Thyroid gland (tissue), 4 donors: Measurements from ENCODE around the gene TRPV3. TPM values are rescaled to one million over a fixed set of nuclear protein-coding genes. Genes with fewer than 3 reads are reported as not detected.
"Not testable (repeated sequence)": the region's sequence is repeated elsewhere in the genome, so short reads cannot be mapped to it uniquely, and the experiment has no call there.

Experiments
- DNase-seq, 2 donors: peaks; one replicate each; pipeline ENCODE4 v3.0.0-alpha.2; 2019
- H3K27ac ChIP-seq, 3 donors: fragments of 200-600 bp; sonication (generic); 1 replicate in 2 of 3; 2 replicates in 1 of 3; pipeline ENCODE4 v1.5.1; 2016 to 2019; ENCODE audit warnings: mild to moderate bottlenecking in 1 of 3, moderate library complexity in 1 of 3
- H3K27me3 ChIP-seq: fragments of 200-600 bp; sonication (generic); one replicate; pipeline ENCODE4 v1.5.1; 2019
- H3K36me3 ChIP-seq, 2 donors: fragments of 200-600 bp; sonication (generic); one replicate each; pipeline ENCODE4 v1.5.1; 2016 to 2019
- H3K4me1 ChIP-seq, 2 donors: fragments of 200-600 bp; sonication (generic); one replicate each; pipeline ENCODE4 v1.5.1; 2017 to 2019
- H3K4me3 ChIP-seq, 3 donors: fragments of 200-600 bp; sonication (generic); replicated peaks in 1 of 3; 1 replicate in 2 of 3; 2 replicates in 1 of 3; pipeline ENCODE4 v1.5.1; 2016; ENCODE audit warnings: mild to moderate bottlenecking in 1 of 3
- H3K9me3 ChIP-seq: fragments of 200-600 bp; sonication (generic); one replicate; pipeline ENCODE4 v1.5.1; 2017
- POLR2A ChIP-seq, 2 donors: fragments of 450-650 bp; IDR thresholded peaks; one replicate each; pipeline ENCODE4 v1.6.1; 2017; ENCODE audit warnings: antibody characterized with exemption in 2 of 2, mild to moderate bottlenecking in 2 of 2, moderate library complexity in 1 of 2
- WGBS, 2 donors: methylation state at CpG; one replicate each; pipeline ENCODE4 v1.1.5; 2017; 5-methylcytosine and 5-hydroxymethylcytosine counted together
- intact Hi-C: fragments of 100-400 bp; cut with DNase I; formaldehyde crosslinking; loops from one replicate; pipeline ENCODE4 v1.15.1; 2023
- total RNA-seq, 4 donors: library from RNA; depleted of rRNA; stranded (reverse); fragments of >200 nt; gene quantifications; one replicate each; pipeline ENCODE4 v1.2.3, GENCODE V29; 2016
- TF ChIP-seq, protein P1 (sequence below), 6 experiments: fragments of 200-600 bp in 3 of 6; fragments of 450-650 bp in 3 of 6; sonication (generic) in 3 of 6; IDR thresholded peaks; one replicate each; pipeline ENCODE4 v1.5.1; 2016 to 2019; ENCODE audit warnings: antibody characterized with exemption in 6 of 6, mild to moderate bottlenecking in 2 of 6, inconsistent platforms in 1 of 6, moderate library complexity in 1 of 6

The TRPV3 gene
- total RNA-seq, 4 donors from 2014 or later, result 0.11 to 1.2 (median 1.0) TPM

DNA sequence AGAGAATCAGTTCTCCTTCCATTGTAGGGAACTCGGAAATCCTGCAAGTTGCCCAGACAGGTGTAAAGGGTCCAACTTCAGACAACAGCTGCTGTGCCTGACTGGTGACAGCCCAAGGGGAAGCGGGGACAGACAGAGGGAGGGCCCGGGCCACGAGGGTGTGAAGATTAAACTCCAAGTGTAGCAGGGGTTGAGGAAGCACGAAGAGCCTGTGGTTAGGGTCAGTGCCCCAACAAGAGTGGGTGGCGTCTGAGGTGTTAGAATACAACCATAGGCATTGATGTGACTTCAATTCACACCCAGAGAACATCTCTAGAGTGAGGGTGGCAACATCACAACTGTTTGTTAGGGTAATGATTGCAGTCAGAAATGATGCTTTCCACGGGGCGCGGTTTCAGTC is 42.7 kb downstream of the TRPV3 start:
- no peak for DNase-seq
- Histone ChIP-seq H3K4me1 (peaks cover 4 to 6% of the 10 kb centered on the region in 2 donors), H3K4me3 (no peak overlapping the region), H3K27me3 (no peaks in the 10 kb centered on the region), H3K27ac (no peak overlapping the region), H3K36me3 (no peaks in the 10 kb centered on the region), H3K9me3 (no peaks in the 10 kb centered on the region)
- intact Hi-C loops, result no loop called here
- TF ChIP-seq, protein P1, sequence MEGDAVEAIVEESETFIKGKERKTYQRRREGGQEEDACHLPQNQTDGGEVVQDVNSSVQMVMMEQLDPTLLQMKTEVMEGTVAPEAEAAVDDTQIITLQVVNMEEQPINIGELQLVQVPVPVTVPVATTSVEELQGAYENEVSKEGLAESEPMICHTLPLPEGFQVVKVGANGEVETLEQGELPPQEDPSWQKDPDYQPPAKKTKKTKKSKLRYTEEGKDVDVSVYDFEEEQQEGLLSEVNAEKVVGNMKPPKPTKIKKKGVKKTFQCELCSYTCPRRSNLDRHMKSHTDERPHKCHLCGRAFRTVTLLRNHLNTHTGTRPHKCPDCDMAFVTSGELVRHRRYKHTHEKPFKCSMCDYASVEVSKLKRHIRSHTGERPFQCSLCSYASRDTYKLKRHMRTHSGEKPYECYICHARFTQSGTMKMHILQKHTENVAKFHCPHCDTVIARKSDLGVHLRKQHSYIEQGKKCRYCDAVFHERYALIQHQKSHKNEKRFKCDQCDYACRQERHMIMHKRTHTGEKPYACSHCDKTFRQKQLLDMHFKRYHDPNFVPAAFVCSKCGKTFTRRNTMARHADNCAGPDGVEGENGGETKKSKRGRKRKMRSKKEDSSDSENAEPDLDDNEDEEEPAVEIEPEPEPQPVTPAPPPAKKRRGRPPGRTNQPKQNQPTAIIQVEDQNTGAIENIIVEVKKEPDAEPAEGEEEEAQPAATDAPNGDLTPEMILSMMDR (IDR thresholded peaks at IDR 0.05), result no peak
- TF ChIP-seq POLR2A (IDR thresholded peaks at IDR 0.05), result no peak
- 73 to 82% methylated on average over 9 of the region's 9 CpGs for WGBS, 2 donors

DNA sequence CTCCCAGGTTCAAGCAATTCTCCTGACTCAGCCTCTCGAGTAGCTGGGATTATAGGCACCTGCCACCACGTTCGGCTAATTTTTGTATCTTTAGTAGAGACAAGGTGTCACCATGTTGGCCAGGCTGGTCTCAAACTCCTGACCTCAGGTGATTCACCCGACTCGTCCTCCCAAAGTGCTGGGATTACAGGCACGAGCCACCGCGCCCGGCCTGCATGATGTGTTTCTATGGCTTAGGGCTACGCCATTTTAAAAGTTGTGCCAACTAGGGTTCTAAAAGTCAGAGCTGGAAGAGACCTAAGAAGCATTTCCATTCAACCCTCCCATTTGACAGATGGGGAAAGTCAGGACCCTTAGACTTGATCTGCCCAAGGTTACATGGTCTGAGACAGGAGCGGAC is 43.4 kb downstream of the TRPV3 start:
- 95 to 97% methylated on average over 11 of the region's 11 CpGs for WGBS, 2 donors

DNA sequence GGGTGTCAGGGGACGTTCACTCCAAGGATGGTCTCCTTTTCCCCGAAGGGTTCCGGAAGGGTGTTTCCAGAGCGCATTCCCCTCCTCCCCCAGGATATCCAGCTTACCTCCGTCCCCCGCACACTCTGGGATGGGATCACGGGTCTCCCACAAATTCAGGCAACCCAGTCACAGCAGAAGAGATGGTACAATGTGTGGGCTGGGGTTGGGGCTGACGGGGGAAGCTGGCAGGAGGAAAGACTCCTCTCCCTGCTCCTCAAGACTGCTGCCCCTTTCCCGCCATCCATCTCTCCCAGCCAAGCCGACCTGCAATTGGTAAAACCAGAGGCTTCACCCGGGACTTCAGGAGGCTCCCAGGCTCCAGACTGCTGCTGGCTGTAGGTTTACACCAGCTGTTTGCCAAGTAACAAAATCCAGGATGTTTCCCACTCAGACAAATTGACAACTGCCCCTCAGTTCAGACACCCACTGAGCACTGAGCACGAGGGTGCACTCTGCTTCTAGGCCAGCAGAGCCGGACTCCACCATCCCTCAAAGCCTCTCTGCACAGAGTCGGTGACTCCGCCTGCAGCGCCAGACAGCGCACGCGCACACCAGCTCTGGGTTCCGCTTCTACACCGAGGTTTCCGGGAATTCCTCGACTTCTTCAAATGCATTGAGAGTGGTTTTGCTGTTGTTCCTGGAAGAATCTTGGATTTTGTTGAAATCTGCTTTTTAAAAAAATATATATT is 44.1 kb downstream of the TRPV3 start:
- no peaks in the 10 kb centered on the region for H3K9me3 ChIP-seq
- H3K4me1 ChIP-seq, result peaks cover 4 to 6% of the 10 kb centered on the region in 2 donors
- H3K4me3 ChIP-seq, result no peak overlapping the region
- intact Hi-C loops, result no loop called here
- TF ChIP-seq POLR2A (IDR thresholded peaks at IDR 0.05), result no peak
- TF ChIP-seq, protein P1 (IDR thresholded peaks at IDR 0.05), result no peak
- WGBS, 2 donors, result 84 to 86% methylated on average over 22 to 23 of the region's 23 CpGs
- H3K36me3 ChIP-seq, result no peaks in the 10 kb centered on the region
- H3K27me3 ChIP-seq, result no peaks in the 10 kb centered on the region
- H3K27ac ChIP-seq, result peak overlapping the region in 2 of 3 donors; percentile 54 to 70
- DNase-seq, result no peak

More for the DNA sequence above, 43.4 kb downstream of the TRPV3 start:
- H3K36me3 ChIP-seq, H3K4me3 ChIP-seq, DNase-seq, H3K9me3 ChIP-seq, H3K4me1 ChIP-seq, H3K27me3 ChIP-seq, H3K27ac ChIP-seq, intact Hi-C loops: not testable (repeated sequence)

DNA sequence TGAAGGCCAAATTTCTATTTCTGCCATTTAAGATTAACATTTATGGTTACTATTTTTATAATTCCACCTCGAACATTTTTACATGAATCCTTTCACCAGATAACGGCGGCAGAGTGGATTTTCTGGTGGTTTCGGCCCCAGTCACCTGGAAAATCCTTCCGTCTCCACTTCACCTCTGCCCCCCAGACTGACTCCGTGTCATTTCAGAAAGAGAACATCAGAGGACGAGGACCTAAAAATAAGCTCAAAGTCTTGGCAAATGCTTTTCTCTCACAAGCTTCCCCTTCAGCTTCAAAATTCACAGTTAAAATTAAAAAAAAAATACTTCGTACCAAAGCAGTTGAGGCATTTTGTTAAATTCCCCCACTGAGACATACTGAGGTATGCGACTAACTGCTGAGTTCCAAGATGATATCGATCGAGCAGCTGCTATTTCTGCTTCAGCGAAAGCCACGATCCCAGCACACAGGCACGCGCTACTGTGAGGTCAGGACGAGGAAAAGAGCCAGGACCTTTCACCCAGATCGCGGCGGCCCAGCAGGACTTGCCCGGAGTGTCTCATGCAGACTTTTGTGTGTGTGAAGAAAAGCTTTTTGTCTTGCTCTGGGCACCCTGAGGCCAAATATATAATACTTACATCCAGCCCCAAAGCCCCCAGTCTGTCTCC is 45.0 kb downstream of the TRPV3 start:
- no peaks in the 10 kb centered on the region for H3K27me3 ChIP-seq
- no peak for TF ChIP-seq POLR2A (IDR thresholded peaks at IDR 0.05)
- TF ChIP-seq, protein P1 (IDR thresholded peaks at IDR 0.05), result no peak
- H3K4me1 ChIP-seq, result peaks cover 4 to 6% of the 10 kb centered on the region in 2 donors
- intact Hi-C loops, result no loop called here
- no peaks in the 10 kb centered on the region for H3K36me3 ChIP-seq
- 49 to 55% methylated on average over 20 of the region's 20 CpGs for WGBS, 2 donors
- peak; percentile 39 to 56 for DNase-seq
- H3K9me3 ChIP-seq, result no peaks in the 10 kb centered on the region
- H3K27ac ChIP-seq, result peak overlapping the region in 2 of 3 donors; percentile 54 to 70
- H3K4me3 ChIP-seq, result no peak overlapping the region

DNA sequence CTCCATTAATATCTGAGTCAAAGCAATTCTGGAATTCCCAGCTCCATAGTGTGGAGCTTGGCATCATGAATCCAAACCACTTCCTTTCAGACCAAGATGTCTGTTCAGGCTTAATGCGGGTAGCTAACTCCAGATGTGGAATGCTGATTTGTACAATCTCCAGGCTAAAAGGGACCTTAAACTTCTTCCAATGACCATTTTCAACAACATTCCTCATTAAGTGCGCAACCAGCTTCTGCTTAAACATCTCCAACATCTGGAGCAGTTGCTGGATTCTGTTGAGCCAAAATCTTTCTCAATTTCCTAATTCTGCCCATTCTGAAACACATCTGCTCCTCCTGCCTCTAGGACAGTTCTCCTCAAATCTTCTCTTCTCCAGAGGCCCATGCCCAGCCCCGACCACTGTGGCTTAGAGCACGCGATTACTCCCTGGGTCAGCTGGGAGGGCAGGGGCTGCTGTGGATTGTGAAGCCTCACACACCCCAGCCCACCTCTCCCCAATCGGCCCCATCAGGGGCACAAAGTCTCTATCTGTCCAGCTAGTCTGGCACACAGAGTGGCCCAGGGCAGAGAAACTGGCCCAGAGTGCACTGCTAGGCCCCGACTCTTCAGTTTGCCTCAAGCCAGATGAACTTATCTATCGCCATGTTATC is 45.6 kb downstream of the TRPV3 start:
- WGBS, 2 donors, result 83 to 93% methylated on average over 7 of the region's 8 CpGs
- no peak overlapping the region for H3K4me3 ChIP-seq

More for the DNA sequence above, 45.6 kb downstream of the TRPV3 start:
- no peaks in the 10 kb centered on the region for H3K9me3 ChIP-seq
- no peaks in the 10 kb centered on the region for H3K27me3 ChIP-seq
- peak overlapping the region in 2 of 3 donors; percentile 54 to 70 for H3K27ac ChIP-seq
- no peak for DNase-seq
- TF ChIP-seq POLR2A (IDR thresholded peaks at IDR 0.05), result no peak
- TF ChIP-seq, protein P1 (IDR thresholded peaks at IDR 0.05), result no peak
- intact Hi-C loops, result no loop called here
- H3K36me3 ChIP-seq, result no peaks in the 10 kb centered on the region
- H3K4me1 ChIP-seq, result peaks cover 4 to 6% of the 10 kb centered on the region in 2 donors
